Erythroblast (primary cell): ENCODE results near the gene MANSC4.

ENCODE experiments used
- GATA1 ChIP-seq: IDR thresholded peaks from 2 replicates; pipeline ENCODE4 v1.6.1; 2011; ENCODE audit warnings: low read depth, mild to moderate bottlenecking, control low read depth, low read length, moderate library complexity
- POLR2A ChIP-seq: IDR thresholded peaks from 2 replicates; pipeline ENCODE4 v1.6.1; 2011; ENCODE audit warnings: mild to moderate bottlenecking, low read length

DNA sequence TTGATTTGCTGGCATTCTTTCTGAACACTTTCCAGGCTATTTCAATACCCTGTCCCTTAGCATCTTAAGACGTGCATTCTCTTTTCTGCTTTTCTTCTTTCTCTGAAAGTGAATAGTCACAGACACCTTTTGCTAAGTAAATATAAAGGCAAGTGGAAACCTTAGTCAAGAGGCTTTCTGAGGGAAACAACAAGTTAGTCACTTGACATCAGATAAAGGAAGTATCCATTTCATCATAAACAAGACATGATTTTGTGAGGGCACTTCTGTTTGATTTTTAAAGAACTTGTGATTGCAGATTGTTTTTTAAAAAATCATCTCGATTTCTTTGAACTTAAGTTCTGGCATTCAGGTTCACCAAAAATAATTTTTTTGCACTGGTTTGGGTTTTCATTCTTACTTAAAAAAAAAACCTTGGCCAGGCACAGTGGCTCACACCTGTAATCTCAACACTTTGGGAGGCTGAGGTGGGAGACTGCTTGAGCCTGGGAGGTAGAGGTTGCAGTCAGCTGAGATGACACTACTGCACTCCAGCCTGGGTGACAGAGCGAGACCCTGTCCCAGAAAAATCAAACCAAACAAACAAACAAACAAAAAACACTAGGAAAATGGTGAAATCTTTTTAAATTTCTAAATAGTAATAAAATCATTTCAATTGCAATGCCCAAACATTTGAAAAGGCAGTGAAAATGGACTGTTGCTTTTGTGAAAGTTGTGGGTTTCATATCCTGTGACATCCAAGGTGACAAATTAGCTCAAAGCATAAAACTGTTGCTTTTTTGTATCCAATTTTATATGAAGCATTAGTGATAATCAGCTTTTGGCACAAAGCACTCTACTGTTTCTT lies 8.3 kb downstream of the MANSC4 start:
- TF ChIP-seq POLR2A (no peak), GATA1 (no peak)
